Measurements from ENCODE around the gene RHOBTB3. TPM values are rescaled to one million over a fixed set of nuclear protein-coding genes. Genes with fewer than 3 reads are reported as not detected.

The RHOBTB3 gene
- total RNA-seq, 4 donors from 2014 or later = 31.0 to 74.2 (median 46.3) TPM

DNA sequence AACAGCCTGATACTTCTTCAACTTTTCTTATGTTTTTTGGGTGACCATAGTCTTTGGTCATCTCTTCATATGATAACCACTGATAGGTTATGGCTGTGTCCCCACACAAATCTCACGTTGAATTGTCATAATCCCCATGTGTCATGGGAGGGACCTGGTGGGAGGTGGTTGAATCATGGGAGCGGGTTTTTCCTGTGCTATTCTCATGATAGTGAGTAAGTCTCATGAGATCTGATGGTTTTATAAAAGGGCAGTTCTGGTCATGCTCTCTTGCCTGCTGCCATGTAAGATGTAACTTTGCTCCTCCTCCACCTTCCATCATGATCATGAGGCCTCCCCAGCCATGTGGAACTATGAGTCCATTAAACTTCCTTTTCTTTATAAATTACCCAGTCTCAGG, 8.7 kb downstream of the RHOBTB3 start:
- H3K4me1 ChIP-seq = peaks cover 13% of the 10 kb centered on the region
- TF ChIP-seq, protein P1, sequence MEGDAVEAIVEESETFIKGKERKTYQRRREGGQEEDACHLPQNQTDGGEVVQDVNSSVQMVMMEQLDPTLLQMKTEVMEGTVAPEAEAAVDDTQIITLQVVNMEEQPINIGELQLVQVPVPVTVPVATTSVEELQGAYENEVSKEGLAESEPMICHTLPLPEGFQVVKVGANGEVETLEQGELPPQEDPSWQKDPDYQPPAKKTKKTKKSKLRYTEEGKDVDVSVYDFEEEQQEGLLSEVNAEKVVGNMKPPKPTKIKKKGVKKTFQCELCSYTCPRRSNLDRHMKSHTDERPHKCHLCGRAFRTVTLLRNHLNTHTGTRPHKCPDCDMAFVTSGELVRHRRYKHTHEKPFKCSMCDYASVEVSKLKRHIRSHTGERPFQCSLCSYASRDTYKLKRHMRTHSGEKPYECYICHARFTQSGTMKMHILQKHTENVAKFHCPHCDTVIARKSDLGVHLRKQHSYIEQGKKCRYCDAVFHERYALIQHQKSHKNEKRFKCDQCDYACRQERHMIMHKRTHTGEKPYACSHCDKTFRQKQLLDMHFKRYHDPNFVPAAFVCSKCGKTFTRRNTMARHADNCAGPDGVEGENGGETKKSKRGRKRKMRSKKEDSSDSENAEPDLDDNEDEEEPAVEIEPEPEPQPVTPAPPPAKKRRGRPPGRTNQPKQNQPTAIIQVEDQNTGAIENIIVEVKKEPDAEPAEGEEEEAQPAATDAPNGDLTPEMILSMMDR (IDR thresholded peaks at IDR 0.05) = no peak
- TF ChIP-seq POLR2A (IDR thresholded peaks at IDR 0.05) (no peak), POLR2AphosphoS5 (IDR thresholded peaks at IDR 0.05) (no peak), EP300 (IDR thresholded peaks at IDR 0.05) (no peak)
- 95% methylated on average over 2 of the region's 2 CpGs for WGBS

DNA sequence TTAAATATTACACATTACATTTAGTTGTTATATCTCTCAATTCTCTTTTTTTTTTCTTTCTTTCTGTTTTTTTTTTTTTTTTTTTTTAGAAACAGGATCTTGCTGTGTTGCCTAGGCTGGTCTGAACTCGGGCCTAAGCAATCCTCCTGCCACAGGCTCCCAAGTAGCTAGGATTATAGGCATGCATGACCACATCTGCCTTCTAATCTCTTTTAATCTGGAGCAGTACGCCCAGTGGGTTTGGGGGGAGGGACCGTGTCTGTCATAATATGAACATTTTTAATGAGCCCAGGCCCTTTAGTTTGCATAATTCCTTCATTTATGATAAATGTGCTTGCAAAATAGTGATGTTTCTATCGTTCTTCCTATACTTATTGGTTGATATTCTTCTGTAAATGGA, 10.3 kb downstream of the RHOBTB3 start:
- TF ChIP-seq POLR2AphosphoS5 (IDR thresholded peaks at IDR 0.05) = no peak
- TF ChIP-seq POLR2A (IDR thresholded peaks at IDR 0.05) = no peak
- no peak for TF ChIP-seq EP300 (IDR thresholded peaks at IDR 0.05)
- TF ChIP-seq, protein P1 (IDR thresholded peaks at IDR 0.05) = no peak
- DNase-seq (ENCODE audit: low spot score in 2 of 2) = no peak
- peaks cover 13% of the 10 kb centered on the region for H3K4me1 ChIP-seq
- WGBS = 81% methylated on average over 4 of the region's 4 CpGs
- H3K27ac ChIP-seq = no peak overlapping the region
- no peaks in the 10 kb centered on the region for H3K27me3 ChIP-seq
- H3K36me3 ChIP-seq = peaks cover 10% of the 10 kb centered on the region
- no peak overlapping the region for H3K4me3 ChIP-seq
- H3K9me3 ChIP-seq = no peaks in the 10 kb centered on the region

More for the DNA sequence above, 8.7 kb downstream of the RHOBTB3 start:
- peaks cover 10% of the 10 kb centered on the region for H3K36me3 ChIP-seq
- no peaks in the 10 kb centered on the region for H3K27me3 ChIP-seq
- DNase-seq (ENCODE audit: low spot score in 2 of 2) = no peak
- no peak overlapping the region for H3K27ac ChIP-seq
- H3K9me3 ChIP-seq = no peaks in the 10 kb centered on the region
- H3K4me3 ChIP-seq = no peak overlapping the region

DNA sequence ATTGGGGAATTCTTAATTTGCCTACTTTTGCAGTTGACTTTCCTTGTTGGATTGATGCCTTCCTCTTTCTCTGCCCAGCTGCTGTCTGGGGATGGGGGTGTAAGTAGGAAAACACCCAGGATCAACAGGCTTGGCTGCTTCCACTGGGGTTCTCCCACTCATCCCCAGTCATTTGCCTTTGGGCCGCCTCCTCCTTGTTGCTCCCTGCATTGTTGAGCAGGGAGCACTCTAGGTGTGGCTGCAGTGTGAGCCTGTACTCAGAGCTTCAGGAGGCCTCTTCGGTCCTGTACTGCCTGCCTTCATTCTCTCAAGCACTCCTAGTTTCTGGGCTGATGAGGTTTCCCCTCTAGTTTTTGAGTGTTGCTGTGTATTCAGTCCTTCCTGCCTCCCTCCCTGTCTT, 12.1 kb downstream of the RHOBTB3 start:
- Histone ChIP-seq H3K4me3 (no peak overlapping the region), H3K27me3 (no peaks in the 10 kb centered on the region), H3K9me3 (no peaks in the 10 kb centered on the region), H3K36me3 (peaks cover 12% of the 10 kb centered on the region), H3K27ac (no peak overlapping the region), H3K4me1 (peaks cover 8% of the 10 kb centered on the region)
- TF ChIP-seq EP300 (IDR thresholded peaks at IDR 0.05) (no peak), POLR2AphosphoS5 (IDR thresholded peaks at IDR 0.05) (no peak), POLR2A (IDR thresholded peaks at IDR 0.05) (no peak)
- TF ChIP-seq, protein P1 (IDR thresholded peaks at IDR 0.05) = no peak
- DNase-seq (ENCODE audit: low spot score in 2 of 2) = no peak
- WGBS = 58% methylated on average over 2 of the region's 2 CpGs

DNA sequence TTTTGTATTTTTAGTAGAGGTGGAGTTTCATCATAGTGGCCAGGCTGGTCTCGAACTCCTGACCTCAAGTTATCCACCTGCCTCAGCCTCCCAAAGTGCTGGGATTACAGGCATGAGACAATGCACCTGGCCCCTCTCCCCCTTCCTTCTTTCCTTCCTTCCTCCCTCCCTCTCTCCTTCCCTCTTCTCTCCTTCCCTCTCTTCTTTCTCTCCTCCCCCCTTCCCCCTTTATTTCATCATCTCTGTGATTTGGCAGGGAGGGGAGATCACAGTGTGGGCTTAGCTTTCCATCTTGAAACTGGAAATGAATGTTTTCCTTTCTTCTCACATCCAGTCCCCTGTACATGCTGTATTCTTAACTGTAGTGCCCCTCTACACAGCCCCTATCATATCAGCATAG, 12.7 kb downstream of the RHOBTB3 start:
- no peak for DNase-seq (ENCODE audit: low spot score in 2 of 2)
- H3K27ac ChIP-seq = no peak overlapping the region
- TF ChIP-seq POLR2AphosphoS5 (IDR thresholded peaks at IDR 0.05) = no peak
- no peak for TF ChIP-seq POLR2A (IDR thresholded peaks at IDR 0.05)
- no peak for TF ChIP-seq EP300 (IDR thresholded peaks at IDR 0.05)
- TF ChIP-seq, protein P1 (IDR thresholded peaks at IDR 0.05) = no peak

DNA sequence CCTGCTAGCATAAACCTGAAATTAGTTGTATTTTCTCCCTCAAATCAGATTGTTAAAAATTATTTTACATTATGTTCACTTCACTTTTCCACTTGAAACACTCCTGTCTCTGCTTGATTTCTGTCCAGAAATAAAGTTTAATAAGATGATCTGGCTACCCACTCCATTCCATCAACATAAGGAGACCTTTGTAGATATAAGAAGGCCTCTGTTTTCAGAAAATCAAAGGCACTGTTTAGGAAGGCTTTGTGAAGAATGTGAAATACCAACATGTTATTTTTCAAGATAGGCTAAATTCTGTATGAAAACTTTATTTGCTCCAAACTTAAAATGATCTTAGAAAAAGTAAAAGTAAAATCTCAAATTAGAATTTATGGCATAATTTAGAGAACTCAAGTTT, 15.1 kb downstream of the RHOBTB3 start:
- no peak for DNase-seq (ENCODE audit: low spot score in 2 of 2)
- TF ChIP-seq, protein P1 (IDR thresholded peaks at IDR 0.05) = no peak
- TF ChIP-seq EP300 (IDR thresholded peaks at IDR 0.05) (no peak), POLR2A (IDR thresholded peaks at IDR 0.05) (no peak), POLR2AphosphoS5 (IDR thresholded peaks at IDR 0.05) (no peak)
- Histone ChIP-seq H3K9me3 (no peaks in the 10 kb centered on the region), H3K4me3 (no peak overlapping the region), H3K36me3 (peaks cover 19% of the 10 kb centered on the region), H3K27me3 (no peaks in the 10 kb centered on the region), H3K4me1 (peaks cover 8% of the 10 kb centered on the region), H3K27ac (no peak overlapping the region)

More for the DNA sequence above, 12.7 kb downstream of the RHOBTB3 start:
- no peaks in the 10 kb centered on the region for H3K9me3 ChIP-seq
- H3K4me1 ChIP-seq = peaks cover 8% of the 10 kb centered on the region
- peaks cover 7% of the 10 kb centered on the region for H3K36me3 ChIP-seq
- H3K4me3 ChIP-seq = no peak overlapping the region
- H3K27me3 ChIP-seq = no peaks in the 10 kb centered on the region
- WGBS = 100% methylated on average over 1 of the region's 1 CpG

Measured in suprapubic skin (tissue), 4 donors.